Superior temporal gyrus (tissue), 1 donor: Measurements from ENCODE around the gene ALLC.

Experiments used
- DNase-seq: peaks from one replicate; pipeline ENCODE4 v3.0.0-alpha.2; 2016; ENCODE audit errors: extremely low spot score

ALLC gene

GRCh38 chr2:3677436-3677835 is 19.4 kb downstream of the ALLC start:
- DNase-seq = no peak

GRCh38 chr2:3678212-3678611 is 20.2 kb downstream of the ALLC start:
- DNase-seq = no peak

- no peak for DNase-seq
Observed at GRCh38 chr2:3679180-3679579, 21.2 kb downstream of the ALLC start.

- DNase-seq = no peak
Observed at GRCh38 chr2:3679616-3680393, 21.8 kb downstream of the ALLC start.

- no peak for DNase-seq
Observed at GRCh38 chr2:3680548-3681345, 22.7 kb downstream of the ALLC start.

GRCh38 chr2:3681625-3682024 is 23.6 kb downstream of the ALLC start:
- no peak for DNase-seq

- DNase-seq = no peak
Observed at GRCh38 chr2:3682811-3683210, 24.8 kb downstream of the ALLC start.

GRCh38 chr2:3683748-3684454 is 25.9 kb downstream of the ALLC start:
- DNase-seq = no peak

- DNase-seq = no peak
Observed at GRCh38 chr2:3689998-3690748, 32.2 kb downstream of the ALLC start.

GRCh38 chr2:3692375-3692774 is 34.4 kb downstream of the ALLC start:
- no peak for DNase-seq

- DNase-seq = no peak
Observed at GRCh38 chr2:3696545-3696944, 38.5 kb downstream of the ALLC start.

- DNase-seq = no peak
Observed at GRCh38 chr2:3701071-3701470, 43.1 kb downstream of the ALLC start.

GRCh38 chr2:3703236-3703756 is 45.3 kb downstream of the ALLC start, which contains the start of gene DCDC2C:
DCDC2C (plus strand) TSS chr2:3703575; CDS start chr2:3703752, 177 bp downstream.
- DNase-seq = no peak

GRCh38 chr2:3703757-3704355 is 45.9 kb downstream of the ALLC start:
- no peak for DNase-seq

- no peak for DNase-seq
Observed at GRCh38 chr2:3704692-3705091, 46.7 kb downstream of the ALLC start.

GRCh38 chr2:3705782-3706181 is 47.8 kb downstream of the ALLC start:
- DNase-seq = no peak

- DNase-seq = no peak
Observed at GRCh38 chr2:3706892-3707291, 48.9 kb downstream of the ALLC start.

- no peak for DNase-seq
Observed at GRCh38 chr2:3708576-3708975, 50.6 kb downstream of the ALLC start.

- DNase-seq = no peak
Observed at GRCh38 chr2:3709225-3709624, 51.2 kb downstream of the ALLC start.

- DNase-seq = no peak
Observed at GRCh38 chr2:3712424-3712823, 54.4 kb downstream of the ALLC start.
